Measurements from ENCODE around the gene RPS24.

RPS24 gene

DNA sequence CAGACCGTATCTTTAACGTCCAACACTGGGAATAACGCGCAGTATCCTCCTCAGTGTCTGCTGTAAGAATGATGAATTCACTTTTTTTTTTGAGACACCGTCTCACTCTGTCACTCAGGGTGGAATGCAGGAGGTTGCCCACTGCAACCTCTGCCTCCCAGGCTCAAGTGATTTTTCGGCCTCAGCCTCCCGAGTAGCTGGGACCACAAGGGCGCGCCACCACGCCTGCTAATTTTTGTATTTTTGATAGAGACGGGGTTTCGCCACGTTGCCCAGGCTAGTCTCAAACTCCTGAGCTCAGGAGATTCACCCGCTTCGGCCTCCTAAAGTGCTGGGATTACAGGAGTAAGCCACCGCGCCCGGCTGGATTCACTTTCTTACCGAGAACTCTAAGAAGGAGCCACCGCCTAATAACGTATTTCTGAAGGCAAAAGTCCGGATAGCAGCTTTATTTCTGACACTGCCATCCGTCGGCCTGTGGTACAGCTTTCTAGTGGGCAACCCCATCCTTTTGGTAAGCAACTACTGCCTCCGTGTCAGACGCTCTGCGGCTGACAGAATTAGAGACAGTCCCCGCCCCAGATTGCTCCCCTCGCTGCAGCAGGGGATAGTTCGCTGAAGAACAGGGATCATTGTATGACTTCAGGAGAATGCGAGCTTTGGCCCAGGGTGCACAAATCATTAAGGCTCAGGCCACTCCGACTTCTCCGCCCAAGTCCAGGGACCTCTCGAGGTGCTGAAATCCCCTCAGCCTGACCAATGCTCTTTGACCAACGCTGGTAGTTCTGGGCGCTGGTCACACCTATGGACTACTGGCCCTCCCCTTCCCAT is 5.0 kb upstream of the RPS24 start:
- H3K4me2 ChIP-seq (ENCODE audit: low read length): peak overlapping the region; percentile 71
- no CpG with 5 or more reads among the region's 36 CpGs for WGBS (ENCODE audit: extremely low coverage, insufficient coverage, low lambda C conversion rate)
- H2BK120ac ChIP-seq (ENCODE audit: low read depth, low read length): no peak overlapping the region
- no peak overlapping the region for H4K5ac ChIP-seq (ENCODE audit: low read length)
- peak overlapping the region; percentile 81 for H3K4me3 ChIP-seq (ENCODE audit: low read length)
- H3K36me3 ChIP-seq (ENCODE audit: control insufficient read depth, insufficient read depth, low read length): peaks cover 5% of the 10 kb centered on the region
- H2BK5ac ChIP-seq (ENCODE audit: low read length): no peak overlapping the region
- H3K4ac ChIP-seq (ENCODE audit: low read depth, low read length): no peak overlapping the region
- H3K56ac ChIP-seq (ENCODE audit: low read length): peak overlapping the region; percentile 98
- no peaks in the 10 kb centered on the region for H3K4me1 ChIP-seq (ENCODE audit: control insufficient read depth, low read depth, low read length)
- peaks cover 21% of the 10 kb centered on the region for H3K79me2 ChIP-seq (ENCODE audit: control insufficient read depth, insufficient read depth, low read length)
- no peak overlapping the region for H2AK5ac ChIP-seq (ENCODE audit: low read length)
- H3K79me1 ChIP-seq (ENCODE audit: low read length): peaks cover 15% of the 10 kb centered on the region
- DNase-seq: no peak
- H2BK15ac ChIP-seq (replicated peaks; ENCODE audit: low read depth): no peak overlapping the region
- H3K18ac ChIP-seq (ENCODE audit: low read length): no peak overlapping the region
- no peak overlapping the region for H3K23ac ChIP-seq (ENCODE audit: low read length)
- peak overlapping the region; percentile 95 for H3K9ac ChIP-seq (ENCODE audit: low read length)
- no peak overlapping the region for H4K8ac ChIP-seq (ENCODE audit: low read depth, low read length)
- H3K27ac ChIP-seq (ENCODE audit: low read depth, low read length): no peak overlapping the region
- no peaks in the 10 kb centered on the region for H3K27me3 ChIP-seq (ENCODE audit: insufficient read depth, low read length, poor library complexity)

DNA sequence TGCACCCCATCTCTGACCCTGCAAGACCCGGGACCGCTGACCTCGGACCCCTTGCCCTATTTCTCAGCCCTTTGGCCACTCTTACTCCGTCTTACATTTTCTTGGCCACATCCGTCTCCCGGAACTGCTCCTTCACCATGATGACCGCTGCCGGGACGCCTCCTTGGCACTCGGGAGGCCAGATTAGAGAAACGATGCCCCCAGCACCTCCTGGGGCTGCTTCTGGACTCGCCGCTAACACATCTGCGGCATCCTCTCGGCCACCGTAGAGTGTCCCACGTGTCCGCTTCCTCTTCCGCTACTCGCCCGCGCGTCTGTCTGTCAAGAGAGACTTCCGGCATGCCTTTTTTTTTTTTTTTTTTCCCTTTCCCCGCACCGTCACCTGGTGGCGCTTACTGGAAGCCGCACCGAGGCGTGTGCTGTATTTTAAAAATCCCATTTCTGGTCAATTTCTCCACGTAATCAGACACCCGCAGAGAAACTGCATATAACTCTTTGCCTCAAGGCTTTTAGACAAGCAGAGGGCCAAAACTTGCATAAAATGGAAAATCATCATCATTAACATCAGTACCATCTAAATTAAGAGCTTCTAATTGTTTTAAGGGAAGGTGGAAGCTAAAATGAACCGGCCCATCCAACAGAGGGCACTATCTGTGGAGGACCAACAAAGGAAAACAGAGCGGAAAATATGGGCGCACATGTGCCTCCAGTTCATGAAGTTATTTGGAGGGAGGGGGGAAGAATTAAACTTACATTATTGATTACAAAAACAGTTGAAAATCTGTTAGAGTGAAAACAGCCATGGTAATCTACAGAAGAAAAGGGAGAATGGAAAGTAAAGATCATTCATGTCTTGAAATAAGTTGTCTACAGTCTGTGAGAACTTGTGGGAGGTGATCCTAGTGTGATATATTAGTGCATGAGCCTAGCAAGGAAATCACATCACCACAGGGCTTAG is 4.1 kb upstream of the RPS24 start, which contains the start of gene POLR3A:
Gene POLR3A, minus strand, starts transcription at position 247 of the 958 bp plus-strand sequence. Its CDS starts 108 bp downstream, at position 139.
- no peak within 1 kb of the TSS for H3K4ac ChIP-seq (ENCODE audit: low read depth, low read length)
- peak within 1 kb of the TSS; percentile 97 for H4K5ac ChIP-seq (ENCODE audit: low read length)
- H3K27ac ChIP-seq (ENCODE audit: low read depth, low read length): no peak within 1 kb of the TSS
- WGBS (ENCODE audit: extremely low coverage, insufficient coverage, low lambda C conversion rate): no CpG with 5 or more reads among the region's 35 CpGs
- H3K4me2 ChIP-seq (ENCODE audit: low read length): peak within 1 kb of the TSS; percentile 89
- peaks cover 29% of the 10 kb centered on the region for H3K79me2 ChIP-seq (ENCODE audit: control insufficient read depth, insufficient read depth, low read length)
- no peaks in the 10 kb centered on the region for H3K4me1 ChIP-seq (ENCODE audit: control insufficient read depth, low read depth, low read length)
- no peak within 1 kb of the TSS for H3K18ac ChIP-seq (ENCODE audit: low read length)
- peak within 1 kb of the TSS; percentile 98 for H3K56ac ChIP-seq (ENCODE audit: low read length)
- no peak within 1 kb of the TSS for H2BK15ac ChIP-seq (replicated peaks; ENCODE audit: low read depth)
- peaks cover 15% of the 10 kb centered on the region for H3K79me1 ChIP-seq (ENCODE audit: low read length)
- H3K4me3 ChIP-seq (ENCODE audit: low read length): peak within 1 kb of the TSS; percentile 81
- H2BK5ac ChIP-seq (ENCODE audit: low read length): no peak within 1 kb of the TSS
- H3K36me3 ChIP-seq (ENCODE audit: control insufficient read depth, insufficient read depth, low read length): peaks cover 5% of the 10 kb centered on the region
- no peak within 1 kb of the TSS for H4K8ac ChIP-seq (ENCODE audit: low read depth, low read length)
- no peak within 1 kb of the TSS for H2BK120ac ChIP-seq (ENCODE audit: low read depth, low read length)
- no peaks in the 10 kb centered on the region for H3K27me3 ChIP-seq (ENCODE audit: insufficient read depth, low read length, poor library complexity)
- peak; percentile 99 for DNase-seq
- H3K9ac ChIP-seq (ENCODE audit: low read length): peak within 1 kb of the TSS; percentile 95
- H3K23ac ChIP-seq (ENCODE audit: low read length): no peak within 1 kb of the TSS
- no peak within 1 kb of the TSS for H2AK5ac ChIP-seq (ENCODE audit: low read length)

- Histone ChIP-seq H3K79me2 (ENCODE audit: control insufficient read depth, insufficient read depth, low read length) (peaks cover 52% of the 10 kb centered on the region), H3K4me3 (ENCODE audit: low read length) (no peak overlapping the region), H3K27me3 (ENCODE audit: insufficient read depth, low read length, poor library complexity) (no peaks in the 10 kb centered on the region), H4K8ac (ENCODE audit: low read depth, low read length) (no peak overlapping the region), H3K9ac (ENCODE audit: low read length) (peak overlapping the region; percentile 56), H3K27ac (ENCODE audit: low read depth, low read length) (no peak overlapping the region), H3K36me3 (ENCODE audit: control insufficient read depth, insufficient read depth, low read length) (peaks cover 13% of the 10 kb centered on the region), H3K18ac (ENCODE audit: low read length) (no peak overlapping the region), H3K4me2 (ENCODE audit: low read length) (peak overlapping the region; percentile 35), H2BK120ac (ENCODE audit: low read depth, low read length) (no peak overlapping the region), H4K5ac (ENCODE audit: low read length) (no peak overlapping the region), H3K4ac (ENCODE audit: low read depth, low read length) (no peak overlapping the region), H3K23ac (ENCODE audit: low read length) (no peak overlapping the region), H3K56ac (ENCODE audit: low read length) (no peak overlapping the region), H2BK15ac (replicated peaks; ENCODE audit: low read depth) (no peak overlapping the region), H3K4me1 (ENCODE audit: control insufficient read depth, low read depth, low read length) (peaks cover 5% of the 10 kb centered on the region), H3K79me1 (ENCODE audit: low read length) (peaks cover 9% of the 10 kb centered on the region), H2AK5ac (ENCODE audit: low read length) (no peak overlapping the region), H2BK5ac (ENCODE audit: low read length) (no peak overlapping the region)
- DNase-seq: no peak
- WGBS (ENCODE audit: extremely low coverage, insufficient coverage, low lambda C conversion rate): no CpG with 5 or more reads among the region's 4 CpGs
Observed at GRCh38 chr10:78033387-78033636, 351 bp upstream of the RPS24 start.

DNA sequence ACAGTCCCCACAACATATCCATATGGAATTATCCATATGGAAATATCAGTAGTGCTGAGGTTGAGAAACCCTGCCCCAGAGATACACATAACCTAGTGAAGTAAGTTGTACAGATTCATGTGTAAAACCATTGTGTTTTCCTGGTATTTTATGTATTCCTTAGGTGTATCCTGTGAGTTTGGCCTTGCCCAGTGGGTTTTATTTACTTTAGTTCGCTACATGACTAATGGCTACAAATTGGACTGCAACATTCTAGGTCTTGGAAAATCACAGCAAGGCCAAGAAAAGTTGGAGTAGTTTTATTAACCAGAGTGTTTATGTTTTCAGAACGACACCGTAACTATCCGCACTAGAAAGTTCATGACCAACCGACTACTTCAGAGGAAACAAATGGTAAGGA is 1.4 kb downstream of the RPS24 start:
- Histone ChIP-seq H3K79me2 (ENCODE audit: control insufficient read depth, insufficient read depth, low read length) (peaks cover 54% of the 10 kb centered on the region), H3K27ac (ENCODE audit: low read depth, low read length) (no peak overlapping the region), H3K4ac (ENCODE audit: low read depth, low read length) (no peak overlapping the region), H3K4me3 (ENCODE audit: low read length) (peak overlapping the region; percentile 97), H2AK5ac (ENCODE audit: low read length) (no peak overlapping the region), H3K36me3 (ENCODE audit: control insufficient read depth, insufficient read depth, low read length) (peaks cover 24% of the 10 kb centered on the region), H4K5ac (ENCODE audit: low read length) (no peak overlapping the region), H3K4me1 (ENCODE audit: control insufficient read depth, low read depth, low read length) (peaks cover 5% of the 10 kb centered on the region), H3K9ac (ENCODE audit: low read length) (peak overlapping the region; percentile 96), H2BK5ac (ENCODE audit: low read length) (no peak overlapping the region), H3K23ac (ENCODE audit: low read length) (no peak overlapping the region), H3K56ac (ENCODE audit: low read length) (peak overlapping the region; percentile 84), H3K18ac (ENCODE audit: low read length) (no peak overlapping the region), H2BK15ac (replicated peaks; ENCODE audit: low read depth) (no peak overlapping the region), H2BK120ac (ENCODE audit: low read depth, low read length) (no peak overlapping the region), H3K79me1 (ENCODE audit: low read length) (peaks cover 14% of the 10 kb centered on the region), H3K27me3 (ENCODE audit: insufficient read depth, low read length, poor library complexity) (no peaks in the 10 kb centered on the region), H4K8ac (ENCODE audit: low read depth, low read length) (no peak overlapping the region), H3K4me2 (ENCODE audit: low read length) (peak overlapping the region; percentile 82)
- WGBS (ENCODE audit: extremely low coverage, insufficient coverage, low lambda C conversion rate): no CpG with 5 or more reads among the region's 5 CpGs
- no peak for DNase-seq

DNA sequence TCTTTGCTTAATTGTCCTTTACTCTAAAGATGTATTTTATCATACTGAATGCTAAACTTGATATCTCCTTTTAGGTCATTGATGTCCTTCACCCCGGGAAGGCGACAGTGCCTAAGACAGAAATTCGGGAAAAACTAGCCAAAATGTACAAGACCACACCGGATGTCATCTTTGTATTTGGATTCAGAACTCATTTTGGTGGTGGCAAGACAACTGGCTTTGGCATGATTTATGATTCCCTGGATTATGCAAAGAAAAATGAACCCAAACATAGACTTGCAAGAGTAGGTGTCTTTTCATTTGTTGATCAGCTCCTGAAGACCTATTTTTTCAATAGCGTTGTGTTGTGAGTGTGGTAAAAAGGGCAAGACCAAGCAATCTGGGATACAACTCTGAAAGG is 1.8 kb downstream of the RPS24 start:
- Histone ChIP-seq H3K4me1 (ENCODE audit: control insufficient read depth, low read depth, low read length) (peaks cover 5% of the 10 kb centered on the region), H3K56ac (ENCODE audit: low read length) (peak overlapping the region; percentile 84), H3K79me1 (ENCODE audit: low read length) (peaks cover 14% of the 10 kb centered on the region), H4K5ac (ENCODE audit: low read length) (no peak overlapping the region), H3K18ac (ENCODE audit: low read length) (no peak overlapping the region), H3K4me3 (ENCODE audit: low read length) (no peak overlapping the region), H3K36me3 (ENCODE audit: control insufficient read depth, insufficient read depth, low read length) (peaks cover 24% of the 10 kb centered on the region), H3K23ac (ENCODE audit: low read length) (no peak overlapping the region), H3K4ac (ENCODE audit: low read depth, low read length) (no peak overlapping the region), H3K9ac (ENCODE audit: low read length) (peak overlapping the region; percentile 96), H2BK120ac (ENCODE audit: low read depth, low read length) (no peak overlapping the region), H3K79me2 (ENCODE audit: control insufficient read depth, insufficient read depth, low read length) (peaks cover 54% of the 10 kb centered on the region), H2BK15ac (replicated peaks; ENCODE audit: low read depth) (no peak overlapping the region), H3K4me2 (ENCODE audit: low read length) (peak overlapping the region; percentile 82), H3K27me3 (ENCODE audit: insufficient read depth, low read length, poor library complexity) (no peaks in the 10 kb centered on the region), H2AK5ac (ENCODE audit: low read length) (no peak overlapping the region), H4K8ac (ENCODE audit: low read depth, low read length) (no peak overlapping the region), H2BK5ac (ENCODE audit: low read length) (no peak overlapping the region), H3K27ac (ENCODE audit: low read depth, low read length) (no peak overlapping the region)
- no peak for DNase-seq
- no CpG with 5 or more reads among the region's 5 CpGs for WGBS (ENCODE audit: extremely low coverage, insufficient coverage, low lambda C conversion rate)
